ENCODE measurements around the gene ZMYM2.

The ZMYM2 gene

DNA sequence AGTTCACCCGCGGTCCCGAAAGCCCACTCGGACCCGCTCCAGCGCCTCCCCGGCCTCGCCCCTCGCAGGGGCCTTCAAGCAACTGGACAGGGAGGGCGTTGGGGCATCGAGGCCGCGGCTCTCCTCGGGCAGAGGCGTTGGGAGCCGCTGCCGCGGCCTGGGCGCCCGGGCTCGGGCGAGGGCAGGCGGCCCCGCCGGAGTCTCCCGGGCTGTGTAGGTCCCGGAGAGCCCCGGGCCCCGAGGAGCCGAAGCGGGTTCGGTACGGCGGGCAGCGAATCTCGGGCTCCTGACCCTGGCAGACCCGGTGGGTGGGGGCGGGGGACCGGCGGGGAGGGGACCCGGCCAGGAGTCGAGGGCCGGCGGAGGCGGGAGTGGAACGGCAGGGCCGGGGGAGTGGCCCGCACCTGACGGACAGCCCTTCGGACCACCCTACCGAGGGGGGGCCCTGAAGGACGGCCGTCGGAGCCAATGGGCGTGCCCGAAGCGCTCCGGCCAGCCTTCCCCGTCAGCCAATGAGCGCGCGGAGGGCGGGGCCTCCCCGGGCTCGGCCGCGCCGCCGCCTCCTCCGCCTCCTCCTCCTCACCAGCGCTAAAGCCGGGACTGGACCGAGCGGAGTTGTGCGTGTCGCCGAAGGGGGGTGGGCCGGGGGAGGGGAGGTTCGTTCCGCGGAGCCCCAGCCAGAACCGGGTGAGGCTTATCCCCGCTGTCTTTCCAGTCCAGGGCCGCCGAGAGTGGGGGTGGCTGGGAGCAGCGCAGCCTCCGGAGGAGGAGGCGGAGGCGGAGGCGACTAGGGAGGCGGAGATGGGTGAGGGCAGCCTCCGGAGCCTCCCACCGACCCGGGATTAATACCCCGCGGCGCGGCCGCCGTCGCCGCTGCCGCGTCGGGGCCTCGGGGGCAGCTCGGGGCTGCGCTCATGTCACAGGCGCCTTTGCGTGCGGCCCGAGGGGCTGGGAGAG, at the start of gene ZMYM2:
ZMYM2 (plus strand) TSS at position 573 of the 957 bp plus-strand sequence. CDS start 34,346 bp downstream, outside the sequence.
- FAIRE-seq (no peak), DNase-seq (ENCODE audit: insufficient read length, low spot score) (peak; percentile 82)
- peak; percentile 14; the same call in 1 of the 2 replicates for TF ChIP-seq POLR2A (IDR thresholded peaks at IDR 0.05; ENCODE audit: low read depth, low read length)

DNA sequence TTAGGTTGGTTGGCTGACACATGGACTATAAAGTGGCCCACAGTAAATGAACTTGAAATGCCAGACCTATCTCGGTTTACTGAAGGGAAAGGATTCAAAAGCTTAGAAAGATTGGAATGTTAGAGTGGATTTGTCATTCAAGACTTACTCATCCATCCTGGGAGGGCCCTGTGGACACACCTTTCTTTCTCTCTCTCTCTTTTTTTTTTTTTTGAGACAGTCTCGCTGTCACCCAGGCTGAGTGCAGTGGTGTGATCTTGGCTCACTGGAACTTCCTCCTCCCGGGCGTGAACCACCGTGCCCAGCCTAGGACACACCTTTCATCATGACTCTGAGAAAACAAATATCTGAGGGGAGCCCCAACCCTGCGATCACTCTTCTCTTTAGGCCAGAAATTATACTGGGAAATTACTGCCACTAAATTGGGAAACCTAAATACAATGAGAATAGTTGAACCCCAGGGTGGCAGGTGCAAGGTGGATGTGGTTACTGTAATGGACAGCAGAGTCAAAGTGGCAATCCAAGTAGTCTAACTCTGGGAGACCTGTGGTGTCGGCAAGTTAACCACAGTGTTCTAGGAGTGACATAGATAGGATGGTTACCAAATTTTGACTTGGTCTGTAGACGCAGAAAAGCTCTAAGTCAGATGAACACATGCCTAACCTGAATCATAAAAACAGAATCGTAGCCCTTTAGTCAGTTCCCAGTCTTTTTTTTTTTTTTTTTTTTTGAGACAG, 48.0 kb upstream of the ZMYM2 start:
- DNase-seq (ENCODE audit: insufficient read length, low spot score) = peak; percentile 33
- FAIRE-seq = no peak
- no peak for TF ChIP-seq POLR2A (IDR thresholded peaks at IDR 0.05; ENCODE audit: low read depth, low read length)

DNA sequence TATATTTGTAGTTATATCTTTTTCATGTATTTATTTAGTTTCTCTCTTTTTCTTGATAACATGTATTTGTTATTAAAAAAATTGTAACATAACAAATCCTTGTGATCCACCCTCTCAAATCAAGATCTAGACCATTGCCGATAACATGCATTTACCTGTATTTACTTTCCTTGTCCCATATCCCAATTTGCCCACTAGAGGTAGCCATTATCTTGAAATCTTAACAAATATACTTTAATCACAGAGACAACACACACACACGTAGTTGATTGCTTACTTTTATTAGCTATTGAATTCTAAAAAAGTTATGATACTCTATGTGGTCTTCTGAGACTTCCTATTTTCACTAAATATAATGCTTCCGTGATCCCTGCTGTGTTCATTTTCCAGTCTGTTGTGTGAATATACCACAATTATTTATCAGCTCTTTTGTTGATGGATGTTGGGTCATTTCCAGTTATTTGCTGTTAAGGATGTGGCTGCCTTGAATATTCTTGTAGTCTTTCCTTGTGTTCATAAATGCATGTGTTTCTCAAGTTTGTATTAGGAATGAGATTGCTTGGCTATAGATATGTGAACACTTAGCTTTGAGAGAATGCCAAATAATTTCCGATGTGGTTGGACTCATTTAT, 31.3 kb upstream of the ZMYM2 start:
- no peak for TF ChIP-seq POLR2A (IDR thresholded peaks at IDR 0.05; ENCODE audit: low read depth, low read length)
- DNase-seq (ENCODE audit: insufficient read length, low spot score) = no peak
- no peak for FAIRE-seq

DNA sequence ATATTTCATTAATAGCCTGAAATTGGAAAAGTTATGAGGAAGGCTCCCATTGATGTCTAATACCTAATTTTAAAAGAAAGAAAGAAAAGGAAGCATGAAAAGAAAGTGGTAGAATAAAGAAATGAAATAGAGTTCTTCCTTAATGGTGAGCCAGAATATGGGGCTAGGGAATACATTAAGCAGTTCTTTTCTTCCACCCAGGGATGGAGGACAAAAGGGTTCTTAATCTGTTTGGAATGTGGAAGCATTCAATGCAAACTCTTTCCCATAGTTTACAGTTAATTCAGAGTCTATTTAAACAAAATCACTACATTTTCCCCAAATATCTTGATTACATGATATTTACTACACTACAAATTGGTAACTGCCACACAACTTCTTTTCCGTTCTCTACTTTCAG, 18.4 kb upstream of the ZMYM2 start:
- TF ChIP-seq POLR2A (IDR thresholded peaks at IDR 0.05; ENCODE audit: low read depth, low read length) = no peak
- DNase-seq (ENCODE audit: insufficient read length, low spot score) (no peak), FAIRE-seq (no peak)

DNA sequence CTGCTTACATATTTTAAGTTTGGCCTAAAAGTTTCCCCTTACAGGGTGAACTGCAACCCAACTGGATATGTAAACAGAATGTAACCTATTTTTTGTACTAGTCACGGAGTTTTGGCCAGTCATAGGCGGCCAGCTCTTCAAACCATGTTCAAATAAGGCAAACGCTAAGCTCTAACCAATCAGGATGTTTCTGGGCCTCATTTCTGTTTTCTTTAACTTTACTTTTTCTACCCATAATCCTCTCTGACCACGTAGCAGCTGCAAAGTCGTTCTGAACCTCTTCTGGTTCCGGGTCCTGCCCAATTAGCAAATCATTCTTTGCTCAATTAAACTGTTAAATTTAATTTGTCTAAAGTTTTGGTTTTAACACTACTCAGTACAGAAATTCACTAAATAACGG, 8.2 kb upstream of the ZMYM2 start:
- FAIRE-seq (no peak), DNase-seq (ENCODE audit: insufficient read length, low spot score) (no peak)
- no peak for TF ChIP-seq POLR2A (IDR thresholded peaks at IDR 0.05; ENCODE audit: low read depth, low read length)

DNA sequence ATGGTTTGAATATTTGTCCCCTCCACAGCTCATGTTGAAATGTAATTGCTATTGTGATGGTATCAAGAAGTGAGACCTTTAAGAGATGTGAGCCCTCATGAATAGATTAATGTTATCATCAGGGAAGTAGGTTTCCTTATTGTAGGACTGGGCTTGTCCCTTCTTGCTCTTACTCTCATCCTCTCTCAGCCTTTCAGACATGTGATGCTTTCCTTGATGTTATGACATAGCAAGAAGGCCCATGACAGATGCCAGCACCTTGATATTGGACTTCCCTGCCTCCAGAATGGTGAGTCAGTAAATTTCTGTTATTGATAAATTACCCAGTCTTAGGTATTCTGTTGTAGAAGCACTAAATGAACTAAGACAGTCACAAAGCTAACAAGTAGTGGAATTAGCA, 5.7 kb upstream of the ZMYM2 start:
- FAIRE-seq = no peak
- TF ChIP-seq POLR2A (IDR thresholded peaks at IDR 0.05; ENCODE audit: low read depth, low read length) = no peak

DNA sequence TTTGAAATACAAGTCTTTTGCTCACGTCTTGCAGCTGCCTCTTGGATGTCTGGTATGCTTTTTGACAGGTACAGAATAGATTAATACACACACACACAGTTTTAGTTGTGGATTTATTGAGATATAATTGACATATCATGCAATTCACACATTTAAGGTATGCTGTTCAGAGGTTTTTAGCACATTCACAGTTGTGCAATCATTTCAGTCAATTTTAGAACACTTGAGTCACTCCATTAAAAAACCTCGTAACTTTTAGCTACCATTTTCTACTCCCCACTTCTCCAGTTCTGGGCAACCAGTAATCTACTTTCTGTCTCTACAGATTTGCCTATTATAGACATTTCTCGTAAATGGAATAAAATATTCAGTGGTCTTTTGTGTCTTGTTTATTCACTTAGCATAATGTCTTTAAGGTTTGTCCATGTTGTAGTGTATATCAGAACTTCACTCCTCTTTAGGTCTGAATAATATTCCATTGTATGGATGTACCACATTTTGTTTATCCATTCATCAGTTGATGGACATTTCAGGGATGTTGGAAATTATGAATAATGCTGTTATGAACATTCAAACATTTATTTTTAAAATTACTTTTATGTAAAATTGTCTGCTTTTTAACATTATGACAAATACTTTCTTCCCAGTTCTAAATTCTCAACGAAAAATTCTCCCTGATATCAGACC, 2.5 kb upstream of the ZMYM2 start:
- DNase-seq (ENCODE audit: insufficient read length, low spot score) (no peak), FAIRE-seq (no peak)
- TF ChIP-seq POLR2A (IDR thresholded peaks at IDR 0.05; ENCODE audit: low read depth, low read length) = no peak

More for the DNA sequence above, 5.7 kb upstream of the ZMYM2 start:
- no peak for DNase-seq (ENCODE audit: insufficient read length, low spot score)

DNA sequence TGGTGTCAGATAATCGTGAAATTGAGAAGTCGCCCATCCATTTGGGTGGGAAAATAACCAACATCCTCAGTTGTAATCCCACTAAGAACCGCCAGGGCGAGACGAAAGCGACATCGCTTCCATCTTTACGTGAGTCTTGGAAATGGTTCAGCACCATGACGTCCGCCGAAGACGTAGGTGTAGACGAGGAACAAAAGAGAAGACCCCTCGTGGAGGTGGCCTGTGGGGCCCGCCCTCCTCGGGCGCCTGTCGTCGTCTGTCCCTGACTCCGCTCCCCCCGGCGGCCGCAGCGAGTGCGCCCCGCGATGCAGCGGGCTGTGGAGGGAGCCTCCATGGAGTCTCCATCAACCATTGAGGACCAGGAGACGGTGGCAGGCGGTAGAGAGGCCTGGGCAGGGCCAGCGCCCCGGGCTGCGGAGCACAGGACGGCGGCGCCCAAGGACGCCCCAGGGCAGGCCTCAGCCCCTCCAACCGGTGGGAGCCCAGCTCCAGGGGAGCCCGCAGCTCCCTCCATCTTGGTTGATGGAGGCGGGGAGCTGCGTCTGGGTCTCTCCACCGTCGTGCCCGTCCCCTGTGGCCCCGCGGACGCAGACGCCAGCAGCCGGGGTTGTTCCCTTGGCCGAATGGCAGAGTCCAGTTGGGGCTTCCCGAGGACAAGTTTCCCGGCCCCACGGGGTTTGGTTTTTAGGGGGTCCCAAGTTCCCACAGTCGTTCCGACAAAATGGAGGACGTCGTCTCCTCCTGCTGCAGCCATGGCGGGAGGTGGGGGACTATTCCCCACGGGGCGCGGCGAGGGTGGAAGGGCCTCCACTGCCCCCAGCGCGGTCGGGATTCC, 990 bp upstream of the ZMYM2 start:
- no peak for DNase-seq (ENCODE audit: insufficient read length, low spot score)
- TF ChIP-seq POLR2A (IDR thresholded peaks at IDR 0.05; ENCODE audit: low read depth, low read length) = no peak
- FAIRE-seq = no peak

DNA sequence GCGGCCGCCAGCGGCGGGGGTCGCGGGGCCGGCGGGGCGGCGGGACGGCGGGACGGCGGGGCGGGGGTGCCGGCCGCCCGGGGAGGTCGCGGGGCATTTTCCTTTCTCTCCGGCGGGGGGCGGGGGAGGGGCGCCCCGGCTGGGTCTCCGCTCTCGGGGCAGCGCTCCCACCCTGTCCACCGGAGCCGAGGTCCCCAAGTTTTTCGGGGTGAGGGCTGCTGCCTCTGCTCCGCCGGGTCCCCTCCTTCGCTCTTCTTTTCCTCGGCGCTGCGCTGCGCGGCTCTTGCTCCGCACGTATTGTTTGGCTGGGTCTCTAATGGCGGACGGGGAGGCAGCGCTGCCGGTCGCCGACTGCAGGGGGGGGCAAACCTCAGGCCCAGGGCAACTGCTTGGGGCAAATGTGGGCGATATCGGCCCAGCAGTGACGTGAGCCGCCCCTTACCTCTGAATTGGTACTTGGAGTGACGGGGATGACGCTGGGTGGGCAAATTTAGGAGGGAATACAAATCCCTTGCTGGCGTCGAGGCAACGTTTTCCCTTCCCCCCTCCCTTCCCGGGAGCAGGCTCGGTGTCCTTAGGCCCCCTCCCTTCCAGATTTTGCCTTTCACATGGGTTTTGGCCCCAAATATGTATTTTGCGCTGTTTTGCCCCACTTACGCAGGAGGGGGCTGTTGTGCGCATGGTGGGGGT, 759 bp downstream of the ZMYM2 start:
- FAIRE-seq (no peak), DNase-seq (ENCODE audit: insufficient read length, low spot score) (peak; percentile 35)
- TF ChIP-seq POLR2A (IDR thresholded peaks at IDR 0.05; ENCODE audit: low read depth, low read length) = no peak

DNA sequence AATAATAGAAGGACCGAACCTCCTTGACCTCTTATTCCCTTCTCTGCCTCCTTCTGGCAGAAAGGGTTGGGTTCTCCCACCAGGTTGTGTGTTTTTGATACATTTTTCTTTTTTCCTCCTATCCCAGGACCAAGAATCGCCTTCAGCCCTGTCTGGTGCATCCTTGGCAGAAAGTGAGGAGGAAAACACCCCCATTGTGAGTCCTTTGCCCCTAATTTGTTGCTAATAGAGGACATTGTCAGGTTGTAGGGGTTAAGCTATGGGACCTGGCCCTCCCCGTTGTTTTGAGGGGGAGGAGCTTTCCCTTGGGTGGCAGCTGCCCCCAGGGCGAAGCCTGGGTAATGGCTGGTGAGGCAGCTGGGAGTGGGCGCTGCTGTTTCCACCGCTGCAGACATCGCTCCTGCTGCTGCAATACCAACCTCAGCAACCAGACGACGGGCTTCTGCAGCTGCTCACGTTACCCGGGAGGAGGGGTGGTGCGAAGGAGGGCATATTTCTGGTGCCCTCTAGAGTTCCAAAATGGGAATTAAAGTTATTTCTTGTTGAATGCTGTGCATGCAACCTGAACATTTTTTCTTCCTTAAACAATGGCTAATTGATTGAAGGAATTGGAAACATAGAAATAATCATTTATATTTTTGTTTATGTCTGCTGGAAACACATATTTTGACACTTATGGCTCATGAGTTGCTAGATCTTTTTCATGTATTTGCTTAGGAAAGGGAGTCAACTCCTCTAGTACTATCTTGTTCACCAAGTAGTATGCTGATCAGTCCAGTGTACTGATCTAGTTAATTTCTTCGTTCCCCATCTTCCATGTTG, 1.5 kb downstream of the ZMYM2 start:
- DNase-seq (ENCODE audit: insufficient read length, low spot score) = peak; percentile 69

DNA sequence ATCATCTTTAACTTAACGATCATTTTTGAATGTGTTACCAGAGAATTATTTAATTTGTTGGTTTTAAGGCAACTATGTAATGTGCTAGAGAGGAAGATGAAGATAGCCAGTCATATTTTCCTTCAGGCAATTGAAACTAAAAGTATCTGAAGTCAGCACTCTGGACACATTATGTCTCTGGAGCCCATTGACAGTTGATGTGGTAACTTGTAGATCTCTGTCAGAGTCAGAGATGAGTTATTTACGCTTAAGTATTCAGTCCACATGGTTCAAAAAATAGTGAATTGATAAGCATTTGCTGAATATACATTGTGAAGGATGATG, 2.1 kb downstream of the ZMYM2 start:
- no peak for TF ChIP-seq POLR2A (IDR thresholded peaks at IDR 0.05; ENCODE audit: low read depth, low read length)
- FAIRE-seq (no peak), DNase-seq (ENCODE audit: insufficient read length, low spot score) (no peak)

More for the DNA sequence above, 1.5 kb downstream of the ZMYM2 start:
- TF ChIP-seq POLR2A (IDR thresholded peaks at IDR 0.05; ENCODE audit: low read depth, low read length) = no peak
- peak; percentile 82 for FAIRE-seq

Data from H54 (cell line).